Panc1 (cell line): Measurements from ENCODE around the gene ABCD3. TPM values are rescaled to one million over a fixed set of nuclear protein-coding genes. Genes with fewer than 3 reads are reported as not detected.

Experiments
- ATAC-seq: fragments of 200-7000 bp; cut with Tn5 transposase; 2 replicates; pipeline ENCODE4 v1.9.1; 2020; ENCODE audit warnings: mild to moderate bottlenecking, moderate library complexity
- BruUV-seq: library from RNA; stranded (reverse); fragments of 400-500 nt; replicated peaks from 2 replicates; lab custom pipeline; 2021; lab: Mats Ljungman, UMichigan
- CTCF ChIA-PET: fragments of 300-600 bp; sonication (Branson Sonifier 250); formaldehyde crosslinking; loops from one replicate; lab custom pipeline; 2022; ENCODE audit warnings: antibody characterized with exemption; lab: Charles Lee
- POLR2A ChIA-PET: fragments of 300-600 bp; sonication (Branson Sonifier 250); formaldehyde crosslinking; loops from one replicate; lab custom pipeline; 2022; ENCODE audit warnings: antibody characterized with exemption; lab: Charles Lee
- DNase-seq: peaks from one replicate; pipeline ENCODE4 v3.0.0-alpha.2; 2010; ENCODE audit warnings: low read depth, low spot score
- H3K27ac ChIP-seq: 2 replicates; pipeline ENCODE4 v1.5.1; 2011; ENCODE audit warnings: mild to moderate bottlenecking, low read length, inconsistent platforms
- H3K27me3 ChIP-seq: fragments of 200-500 bp; sonication (Bioruptor generic); 2 replicates; pipeline ENCODE4 v1.6.0; 2014; ENCODE audit warnings: low read length, inconsistent platforms; ENCODE audit not compliant: control insufficient read depth, insufficient read depth
- H3K36me3 ChIP-seq: fragments of 200-500 bp; sonication (Bioruptor generic); 2 replicates; pipeline ENCODE4 v1.5.1; 2014; ENCODE audit warnings: inconsistent platforms, mild to moderate bottlenecking, low read length, moderate library complexity; ENCODE audit not compliant: control insufficient read depth, insufficient read depth
- H3K4me1 ChIP-seq: 2 replicates; pipeline ENCODE4 v1.5.1; 2011; ENCODE audit warnings: inconsistent platforms, mild to moderate bottlenecking, low read length, moderate library complexity; ENCODE audit not compliant: control insufficient read depth, insufficient read depth
- H3K4me3 ChIP-seq, 2 experiments: 2 replicates each; pipeline ENCODE4 v1.5.1; 2011 to 2012; ENCODE audit warnings: low read depth in 2 of 2, low read length in 2 of 2, mild to moderate bottlenecking in 2 of 2, inconsistent platforms in 1 of 2, moderate library complexity in 1 of 2
- H3K9me3 ChIP-seq: fragments of 200-500 bp; sonication (Bioruptor generic); 2 replicates; pipeline ENCODE4 v1.5.1; 2014; ENCODE audit warnings: low read depth, mild to moderate bottlenecking, inconsistent platforms, low read length, moderate library complexity; ENCODE audit not compliant: control insufficient read depth, insufficient read depth
- CTCF ChIP-seq: fragments of 450-650 bp; IDR thresholded peaks from 2 replicates; pipeline ENCODE4 v1.5.1; 2017; ENCODE audit warnings: mild to moderate bottlenecking
- POLR2AphosphoS5 ChIP-seq: IDR thresholded peaks from 2 replicates; pipeline ENCODE4 v1.6.1; 2012; ENCODE audit warnings: mild to moderate bottlenecking, low read depth, low read length, moderate library complexity
- SIN3A ChIP-seq: IDR thresholded peaks from 2 replicates; pipeline ENCODE4 v1.6.1; 2012; ENCODE audit warnings: low read depth, mild to moderate bottlenecking, low read length, moderate library complexity, borderline replicate concordance; ENCODE audit not compliant: insufficient read depth
- TCF7L2 ChIP-seq: IDR thresholded peaks from 2 replicates; pipeline ENCODE4 v1.6.1; 2011; ENCODE audit warnings: mild to moderate bottlenecking, low read depth, low read length, inconsistent platforms
- in situ Hi-C: cut with HindIII; loops from 2 replicates; pipeline ENCODE4 v1.10.0; 2016; ENCODE audit warnings: low sequenced_read_pairs, low pct_unique_long_range_greater_than_20kb
- intact Hi-C: fragments of 100-400 bp; cut with micrococcal nuclease; formaldehyde crosslinking; loops from one replicate; pipeline ENCODE4 v1.10.0; 2022; ENCODE audit not compliant: unreplicated experiment
- total RNA-seq: library from RNA; stranded (reverse); gene quantifications from one replicate; pipeline ENCODE4 v1.2.1, GENCODE V29; 2021; ENCODE audit not compliant: unreplicated experiment
- TF ChIP-seq, protein P1 (sequence below), 2 experiments: IDR thresholded peaks; 2 replicates each; pipeline ENCODE4 v1.6.1; 2011 to 2012; ENCODE audit warnings: low read depth in 2 of 2, control low read depth in 1 of 2, low read length in 1 of 2, mild to moderate bottlenecking in 1 of 2, moderate library complexity in 1 of 2; ENCODE audit not compliant: insufficient read depth in 1 of 2

Gene ABCD3
- total RNA-seq, 1 experiment from 2014 or later: 40.5 TPM

GRCh38 chr1:94501935-94502334 is 83.7 kb downstream of the ABCD3 start:
- Histone ChIP-seq H3K9me3 (no peaks in the 10 kb centered on the region), H3K36me3 (peaks cover 3% of the 10 kb centered on the region; the same call in 1 of the 2 replicates), H3K27ac (no peak overlapping the region), H3K4me1 (no peaks in the 10 kb centered on the region), H3K4me3 (no peak overlapping the region), H3K27me3 (no peaks in the 10 kb centered on the region)
- TF ChIP-seq SIN3A: no peak
- TF ChIP-seq, protein P1, sequence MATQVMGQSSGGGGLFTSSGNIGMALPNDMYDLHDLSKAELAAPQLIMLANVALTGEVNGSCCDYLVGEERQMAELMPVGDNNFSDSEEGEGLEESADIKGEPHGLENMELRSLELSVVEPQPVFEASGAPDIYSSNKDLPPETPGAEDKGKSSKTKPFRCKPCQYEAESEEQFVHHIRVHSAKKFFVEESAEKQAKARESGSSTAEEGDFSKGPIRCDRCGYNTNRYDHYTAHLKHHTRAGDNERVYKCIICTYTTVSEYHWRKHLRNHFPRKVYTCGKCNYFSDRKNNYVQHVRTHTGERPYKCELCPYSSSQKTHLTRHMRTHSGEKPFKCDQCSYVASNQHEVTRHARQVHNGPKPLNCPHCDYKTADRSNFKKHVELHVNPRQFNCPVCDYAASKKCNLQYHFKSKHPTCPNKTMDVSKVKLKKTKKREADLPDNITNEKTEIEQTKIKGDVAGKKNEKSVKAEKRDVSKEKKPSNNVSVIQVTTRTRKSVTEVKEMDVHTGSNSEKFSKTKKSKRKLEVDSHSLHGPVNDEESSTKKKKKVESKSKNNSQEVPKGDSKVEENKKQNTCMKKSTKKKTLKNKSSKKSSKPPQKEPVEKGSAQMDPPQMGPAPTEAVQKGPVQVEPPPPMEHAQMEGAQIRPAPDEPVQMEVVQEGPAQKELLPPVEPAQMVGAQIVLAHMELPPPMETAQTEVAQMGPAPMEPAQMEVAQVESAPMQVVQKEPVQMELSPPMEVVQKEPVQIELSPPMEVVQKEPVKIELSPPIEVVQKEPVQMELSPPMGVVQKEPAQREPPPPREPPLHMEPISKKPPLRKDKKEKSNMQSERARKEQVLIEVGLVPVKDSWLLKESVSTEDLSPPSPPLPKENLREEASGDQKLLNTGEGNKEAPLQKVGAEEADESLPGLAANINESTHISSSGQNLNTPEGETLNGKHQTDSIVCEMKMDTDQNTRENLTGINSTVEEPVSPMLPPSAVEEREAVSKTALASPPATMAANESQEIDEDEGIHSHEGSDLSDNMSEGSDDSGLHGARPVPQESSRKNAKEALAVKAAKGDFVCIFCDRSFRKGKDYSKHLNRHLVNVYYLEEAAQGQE (IDR thresholded peaks at IDR 0.05; ENCODE audit: insufficient read depth in 1 of 2, low read depth in 2 of 2, low read length in 1 of 2): no peak
- TF ChIP-seq POLR2AphosphoS5: no peak
- CTCF ChIA-PET: no interaction called here
- no peak for ATAC-seq
- POLR2A ChIA-PET: no interaction called here
- intact Hi-C loops: no loop called here
- no peak for DNase-seq
- no TSS peak for BruUV-seq
- in situ Hi-C loops: no loop called here

DNA sequence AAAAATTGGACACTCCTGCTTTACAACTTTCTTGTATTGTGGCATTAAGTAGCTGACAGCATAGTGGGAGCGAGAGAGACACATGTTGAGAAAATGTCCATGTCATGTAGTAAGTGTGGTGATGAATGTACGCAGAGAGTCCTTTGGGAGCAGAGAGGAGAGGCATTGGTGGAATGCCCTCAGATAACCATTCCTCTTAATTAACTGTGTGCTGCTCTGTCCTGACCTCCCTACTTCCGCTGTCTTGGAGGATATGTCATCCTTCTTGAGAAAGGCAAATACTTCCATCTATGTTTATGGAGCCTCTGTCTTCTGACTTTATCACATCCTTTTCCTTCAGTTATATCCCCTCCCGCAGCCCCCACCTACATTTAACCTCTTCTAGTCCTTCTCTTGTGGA is 85.0 kb downstream of the ABCD3 start:
- Histone ChIP-seq H3K9me3 (no peaks in the 10 kb centered on the region), H3K4me3 (no peak overlapping the region), H3K27ac (no peak overlapping the region), H3K27me3 (no peaks in the 10 kb centered on the region), H3K36me3 (peaks cover 3% of the 10 kb centered on the region; the same call in 1 of the 2 replicates), H3K4me1 (no peaks in the 10 kb centered on the region)
- ChIA-PET POLR2A (no interaction called here), CTCF (no interaction called here)
- no peak for ATAC-seq
- no peak for DNase-seq
- in situ Hi-C loops: no loop called here
- no peak for TF ChIP-seq POLR2AphosphoS5
- no peak for TF ChIP-seq SIN3A
- BruUV-seq: no TSS peak
- intact Hi-C loops: no loop called here

DNA sequence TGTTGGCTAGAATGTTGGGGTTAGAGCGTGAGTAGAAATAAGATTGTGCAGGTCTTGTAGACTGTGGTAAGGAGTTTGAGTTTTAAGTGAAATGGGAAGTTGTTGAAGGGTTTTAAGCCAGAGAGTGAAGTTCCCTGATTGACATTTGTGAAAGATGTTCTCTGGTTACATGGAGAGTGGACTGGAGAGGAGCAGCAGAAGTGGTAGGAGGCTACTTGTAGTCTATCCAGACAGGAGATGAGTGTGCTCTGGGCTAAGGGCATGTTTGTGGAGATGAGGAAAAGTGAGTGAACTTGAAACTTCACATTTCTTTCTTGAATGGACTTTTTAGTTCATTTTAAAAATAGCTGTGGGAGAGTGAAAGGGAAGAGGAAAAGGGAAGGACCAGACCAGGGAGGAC is 86.4 kb downstream of the ABCD3 start:
- Histone ChIP-seq H3K36me3 (peaks cover 3% of the 10 kb centered on the region; the same call in 1 of the 2 replicates), H3K27ac (no peak overlapping the region), H3K27me3 (no peaks in the 10 kb centered on the region), H3K4me3 (no peak overlapping the region), H3K9me3 (no peaks in the 10 kb centered on the region), H3K4me1 (no peaks in the 10 kb centered on the region)
- DNase-seq (no peak), ATAC-seq (no peak)
- POLR2A ChIA-PET: no interaction called here
- intact Hi-C loops: no loop called here
- TF ChIP-seq TCF7L2 (no peak), SIN3A (no peak), CTCF (no peak), POLR2AphosphoS5 (no peak)
- TF ChIP-seq, protein P1 (IDR thresholded peaks at IDR 0.05; ENCODE audit: insufficient read depth in 1 of 2, low read depth in 2 of 2, low read length in 1 of 2): no peak
- in situ Hi-C loops: no loop called here
- BruUV-seq: no TSS peak
- CTCF ChIA-PET: no interaction called here
